Measurements from ENCODE around the gene TGFBRAP1. TPM values are rescaled to one million over a fixed set of nuclear protein-coding genes. Genes with fewer than 3 reads are reported as not detected.

The TGFBRAP1 gene
- total and polyA plus RNA-seq, 9 of the 15 experiments (the other 6 are each of a cell fraction or from before 2014, with no cell fraction given), result 3.7 to 18.0 (median 11.0) TPM

DNA sequence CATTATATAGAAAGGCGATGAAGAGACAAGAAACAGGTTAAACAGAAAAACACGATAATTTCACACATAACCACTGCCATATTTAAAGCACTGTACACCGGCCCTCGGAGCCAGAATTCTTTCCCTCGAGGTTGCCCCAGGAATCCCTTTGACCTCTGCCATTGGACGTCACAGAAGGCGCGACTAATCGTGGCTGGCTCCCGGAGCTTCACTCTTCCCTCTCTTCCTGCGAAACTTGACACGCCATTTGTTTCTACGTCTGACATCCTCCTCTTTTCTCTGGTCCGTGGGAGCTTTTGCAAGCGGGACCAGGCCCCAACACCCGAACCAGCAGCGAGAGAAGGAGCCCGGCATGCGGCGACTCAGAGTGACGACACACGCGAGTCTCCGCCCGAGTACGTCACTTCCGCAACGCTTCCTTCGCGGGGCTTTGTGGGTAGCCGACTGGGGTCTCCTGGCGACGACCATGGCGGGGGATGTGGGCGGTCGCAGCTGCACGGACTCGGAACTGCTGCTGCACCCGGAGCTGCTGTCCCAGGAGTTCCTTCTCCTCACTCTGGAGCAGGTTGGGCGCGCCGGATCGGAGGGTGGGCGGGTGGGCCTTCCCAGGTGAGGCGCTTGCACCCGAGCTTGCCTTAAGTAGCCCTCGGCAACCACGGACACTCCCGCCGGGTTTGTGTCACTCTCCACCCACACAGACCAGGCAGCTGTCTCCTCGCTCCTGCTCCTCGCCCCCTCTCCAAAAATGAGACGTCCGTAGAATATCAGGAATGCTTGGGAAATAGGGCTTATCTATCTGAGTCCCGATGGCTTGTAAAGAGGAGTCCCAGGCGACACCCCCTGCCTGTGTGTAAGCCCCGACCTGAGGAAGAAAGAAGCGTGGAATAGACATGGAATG, 7.8 kb upstream of the TGFBRAP1 start, which contains the start of gene C2orf49 (continued):
- TF ChIP-seq, protein P1, sequence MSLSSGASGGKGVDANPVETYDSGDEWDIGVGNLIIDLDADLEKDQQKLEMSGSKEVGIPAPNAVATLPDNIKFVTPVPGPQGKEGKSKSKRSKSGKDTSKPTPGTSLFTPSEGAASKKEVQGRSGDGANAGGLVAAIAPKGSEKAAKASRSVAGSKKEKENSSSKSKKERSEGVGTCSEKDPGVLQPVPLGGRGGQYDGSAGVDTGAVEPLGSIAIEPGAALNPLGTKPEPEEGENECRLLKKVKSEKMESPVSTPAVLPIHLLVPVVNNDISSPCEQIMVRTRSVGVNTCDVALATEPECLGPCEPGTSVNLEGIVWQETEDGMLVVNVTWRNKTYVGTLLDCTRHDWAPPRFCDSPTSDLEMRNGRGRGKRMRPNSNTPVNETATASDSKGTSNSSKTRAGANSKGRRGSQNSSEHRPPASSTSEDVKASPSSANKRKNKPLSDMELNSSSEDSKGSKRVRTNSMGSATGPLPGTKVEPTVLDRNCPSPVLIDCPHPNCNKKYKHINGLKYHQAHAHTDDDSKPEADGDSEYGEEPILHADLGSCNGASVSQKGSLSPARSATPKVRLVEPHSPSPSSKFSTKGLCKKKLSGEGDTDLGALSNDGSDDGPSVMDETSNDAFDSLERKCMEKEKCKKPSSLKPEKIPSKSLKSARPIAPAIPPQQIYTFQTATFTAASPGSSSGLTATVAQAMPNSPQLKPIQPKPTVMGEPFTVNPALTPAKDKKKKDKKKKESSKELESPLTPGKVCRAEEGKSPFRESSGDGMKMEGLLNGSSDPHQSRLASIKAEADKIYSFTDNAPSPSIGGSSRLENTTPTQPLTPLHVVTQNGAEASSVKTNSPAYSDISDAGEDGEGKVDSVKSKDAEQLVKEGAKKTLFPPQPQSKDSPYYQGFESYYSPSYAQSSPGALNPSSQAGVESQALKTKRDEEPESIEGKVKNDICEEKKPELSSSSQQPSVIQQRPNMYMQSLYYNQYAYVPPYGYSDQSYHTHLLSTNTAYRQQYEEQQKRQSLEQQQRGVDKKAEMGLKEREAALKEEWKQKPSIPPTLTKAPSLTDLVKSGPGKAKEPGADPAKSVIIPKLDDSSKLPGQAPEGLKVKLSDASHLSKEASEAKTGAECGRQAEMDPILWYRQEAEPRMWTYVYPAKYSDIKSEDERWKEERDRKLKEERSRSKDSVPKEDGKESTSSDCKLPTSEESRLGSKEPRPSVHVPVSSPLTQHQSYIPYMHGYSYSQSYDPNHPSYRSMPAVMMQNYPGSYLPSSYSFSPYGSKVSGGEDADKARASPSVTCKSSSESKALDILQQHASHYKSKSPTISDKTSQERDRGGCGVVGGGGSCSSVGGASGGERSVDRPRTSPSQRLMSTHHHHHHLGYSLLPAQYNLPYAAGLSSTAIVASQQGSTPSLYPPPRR (CRISPR knock-in tag; IDR thresholded peaks at IDR 0.05; ENCODE audit: borderline replicate concordance), result no peak
- TF ChIP-seq HDAC6 (IDR thresholded peaks at IDR 0.05; ENCODE audit: low read depth, low read length) (no peak), CHD2 (IDR thresholded peaks at IDR 0.05; ENCODE audit: low read depth, low read length) (0 out of 2 replicates have a peak, but pooled peaks have one; percentile 44), KDM5B (IDR thresholded peaks at IDR 0.05; ENCODE audit: insufficient replicate concordance, low read depth, low read length) (peak; percentile 19), TAF7 (tag; IDR thresholded peaks at IDR 0.05) (no peak), ADNP (tag; IDR thresholded peaks at IDR 0.05) (no peak), MAFK (IDR thresholded peaks at IDR 0.05; ENCODE audit: low read length) (no peak), CSDE1 (IDR thresholded peaks at IDR 0.05) (peak in 1 of 2 experiments; percentile 97; a peak in 2 of 4 replicates), PTRF (tag; IDR thresholded peaks at IDR 0.05) (no peak), NELFE (IDR thresholded peaks at IDR 0.05; ENCODE audit: insufficient read depth, insufficient read length) (no peak), U2AF2 (optimal IDR thresholded peaks at IDR 0.05; ENCODE audit: low read depth, low read length) (no peak), BHLHE40 (IDR thresholded peaks at IDR 0.05; ENCODE audit: low read length) (no peak), HNRNPUL1 (IDR thresholded peaks at IDR 0.05; ENCODE audit: low read length) (no peak), PML (IDR thresholded peaks at IDR 0.05; ENCODE audit: low read length) (no peak; the same call in 1 of the 2 replicates), ZNF217 (CRISPR knock-in tag; IDR thresholded peaks at IDR 0.05) (no peak), NFATC3 (IDR thresholded peaks at IDR 0.05) (no peak), NR1H2 (CRISPR knock-in tag; IDR thresholded peaks at IDR 0.05) (no peak), CREBBP (IDR thresholded peaks at IDR 0.05; ENCODE audit: low read depth, low read length) (no peak), BRCA1 (IDR thresholded peaks at IDR 0.05) (no peak), BRCA1 (CRISPR knock-in tag; IDR thresholded peaks at IDR 0.05) (no peak), ZNF184 (CRISPR knock-in tag; IDR thresholded peaks at IDR 0.05) (no peak), XRCC3 (IDR thresholded peaks at IDR 0.05) (no peak), HIVEP1 (CRISPR knock-in tag; IDR thresholded peaks at IDR 0.05) (no peak), MIER1 (IDR thresholded peaks at IDR 0.05; ENCODE audit: low read depth) (no peak), PHB2 (IDR thresholded peaks at IDR 0.05; ENCODE audit: low read depth) (no peak)
- TF ChIP-seq, protein P2, sequence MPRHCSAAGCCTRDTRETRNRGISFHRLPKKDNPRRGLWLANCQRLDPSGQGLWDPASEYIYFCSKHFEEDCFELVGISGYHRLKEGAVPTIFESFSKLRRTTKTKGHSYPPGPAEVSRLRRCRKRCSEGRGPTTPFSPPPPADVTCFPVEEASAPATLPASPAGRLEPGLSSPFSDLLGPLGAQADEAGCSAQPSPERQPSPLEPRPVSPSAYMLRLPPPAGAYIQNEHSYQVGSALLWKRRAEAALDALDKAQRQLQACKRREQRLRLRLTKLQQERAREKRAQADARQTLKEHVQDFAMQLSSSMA (CRISPR knock-in tag; IDR thresholded peaks at IDR 0.05), result no peak
- TF ChIP-seq, protein P3, sequence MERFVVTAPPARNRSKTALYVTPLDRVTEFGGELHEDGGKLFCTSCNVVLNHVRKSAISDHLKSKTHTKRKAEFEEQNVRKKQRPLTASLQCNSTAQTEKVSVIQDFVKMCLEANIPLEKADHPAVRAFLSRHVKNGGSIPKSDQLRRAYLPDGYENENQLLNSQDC (CRISPR knock-in tag; IDR thresholded peaks at IDR 0.05), result no peak
